GM20000 (cell line): ENCODE data around the gene P4HB.

Source experiments
- DNase-seq: peaks from one replicate; pipeline ENCODE4 v3.0.0; 2012; ENCODE audit warnings: low spot score
- TF ChIP-seq, protein P1 (sequence below): IDR thresholded peaks from 2 replicates; pipeline ENCODE4 v1.5.1; 2012; ENCODE audit warnings: mild to moderate bottlenecking, control low read depth; ENCODE audit errors: extremely low read depth, missing control alignments

Gene P4HB

DNA sequence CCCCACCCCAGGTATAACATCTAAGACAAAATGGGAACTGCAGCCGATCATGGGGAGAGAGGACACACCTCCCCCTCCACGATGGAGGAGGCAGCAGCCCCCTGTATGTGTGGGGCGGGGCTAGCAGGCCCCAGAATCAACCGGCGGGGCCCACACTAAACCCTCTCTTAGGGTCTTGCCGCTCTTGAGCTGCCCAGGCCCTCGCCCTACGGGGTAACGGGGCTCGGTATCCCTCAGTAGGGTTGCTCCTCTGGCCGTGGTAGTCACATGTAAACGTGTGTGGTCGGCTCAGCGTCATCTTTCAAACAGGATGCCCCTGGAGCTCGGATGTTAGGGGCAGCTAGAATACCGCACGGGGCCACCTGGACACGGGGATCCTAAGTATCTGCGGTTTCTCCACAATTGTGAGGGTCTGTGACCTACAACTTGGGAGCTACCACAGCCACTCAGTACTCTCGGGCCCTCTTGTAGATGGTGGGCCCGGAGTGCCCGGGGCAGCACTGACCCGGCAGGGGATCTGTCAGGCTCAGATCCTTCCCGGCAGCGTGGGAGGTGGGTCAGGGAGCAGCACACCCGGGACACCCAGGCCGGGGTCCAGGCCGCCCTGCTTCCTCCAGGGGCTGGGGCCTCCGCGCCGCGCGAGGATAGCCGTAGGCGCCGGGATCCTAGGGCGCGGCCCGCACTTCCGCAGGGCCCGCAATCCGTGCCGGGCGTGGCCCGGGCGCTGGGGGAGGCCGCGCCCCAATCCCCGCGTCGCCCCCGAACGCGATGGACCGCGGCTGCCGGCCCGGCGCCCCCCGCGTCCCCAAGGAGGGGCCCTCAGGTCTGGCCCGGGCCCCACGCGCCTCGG, 10.0 kb upstream of the P4HB start:
- TF ChIP-seq, protein P1, sequence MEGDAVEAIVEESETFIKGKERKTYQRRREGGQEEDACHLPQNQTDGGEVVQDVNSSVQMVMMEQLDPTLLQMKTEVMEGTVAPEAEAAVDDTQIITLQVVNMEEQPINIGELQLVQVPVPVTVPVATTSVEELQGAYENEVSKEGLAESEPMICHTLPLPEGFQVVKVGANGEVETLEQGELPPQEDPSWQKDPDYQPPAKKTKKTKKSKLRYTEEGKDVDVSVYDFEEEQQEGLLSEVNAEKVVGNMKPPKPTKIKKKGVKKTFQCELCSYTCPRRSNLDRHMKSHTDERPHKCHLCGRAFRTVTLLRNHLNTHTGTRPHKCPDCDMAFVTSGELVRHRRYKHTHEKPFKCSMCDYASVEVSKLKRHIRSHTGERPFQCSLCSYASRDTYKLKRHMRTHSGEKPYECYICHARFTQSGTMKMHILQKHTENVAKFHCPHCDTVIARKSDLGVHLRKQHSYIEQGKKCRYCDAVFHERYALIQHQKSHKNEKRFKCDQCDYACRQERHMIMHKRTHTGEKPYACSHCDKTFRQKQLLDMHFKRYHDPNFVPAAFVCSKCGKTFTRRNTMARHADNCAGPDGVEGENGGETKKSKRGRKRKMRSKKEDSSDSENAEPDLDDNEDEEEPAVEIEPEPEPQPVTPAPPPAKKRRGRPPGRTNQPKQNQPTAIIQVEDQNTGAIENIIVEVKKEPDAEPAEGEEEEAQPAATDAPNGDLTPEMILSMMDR = no peak
- DNase-seq = peak; percentile 65

DNA sequence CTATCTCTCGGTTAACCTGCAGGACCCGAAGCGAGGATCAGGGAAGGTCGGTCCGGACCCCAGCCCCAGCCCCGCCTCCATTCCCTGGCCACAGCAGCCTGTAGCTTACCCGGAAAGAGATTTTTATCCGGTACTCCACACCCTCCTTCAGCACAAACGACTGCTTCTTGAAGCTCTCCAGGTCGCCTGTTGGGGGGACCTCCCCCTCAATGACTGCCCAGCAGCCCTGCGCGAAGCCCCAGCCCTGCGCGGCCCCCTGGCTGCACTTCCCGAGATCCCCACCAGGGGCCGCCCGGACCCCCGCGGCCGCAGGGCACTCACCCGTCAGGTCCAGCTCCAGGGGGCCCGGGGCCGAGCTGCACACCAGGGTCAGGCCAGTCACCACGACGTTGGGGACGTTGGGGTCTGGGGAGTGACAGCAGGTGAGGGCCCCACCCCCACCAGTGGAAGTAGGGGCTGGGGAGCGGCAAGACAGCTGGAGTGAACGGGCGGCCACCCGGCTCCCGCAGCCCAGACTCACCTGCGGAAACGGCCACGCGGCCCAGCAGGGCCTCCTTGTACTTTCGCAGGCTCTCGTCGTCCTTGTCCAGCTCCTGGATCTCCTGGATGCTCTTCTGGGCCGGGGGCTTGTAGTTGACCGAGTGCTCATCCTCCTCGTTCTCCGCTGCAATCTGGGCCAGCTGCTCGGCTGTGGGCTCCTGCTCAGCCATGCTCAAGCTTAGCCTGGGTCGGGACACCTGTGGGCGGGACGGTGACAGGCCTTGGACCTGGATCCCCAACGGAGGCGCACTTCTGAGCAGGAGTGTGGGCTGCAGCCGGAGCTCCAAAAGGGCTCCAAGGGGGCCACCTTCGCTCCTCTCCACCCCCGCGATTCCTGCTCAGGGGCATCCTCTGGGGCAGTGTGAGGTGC, 9.1 kb upstream of the P4HB start:
- peak; percentile 86 for DNase-seq
- TF ChIP-seq, protein P1 = peak; percentile 75

DNA sequence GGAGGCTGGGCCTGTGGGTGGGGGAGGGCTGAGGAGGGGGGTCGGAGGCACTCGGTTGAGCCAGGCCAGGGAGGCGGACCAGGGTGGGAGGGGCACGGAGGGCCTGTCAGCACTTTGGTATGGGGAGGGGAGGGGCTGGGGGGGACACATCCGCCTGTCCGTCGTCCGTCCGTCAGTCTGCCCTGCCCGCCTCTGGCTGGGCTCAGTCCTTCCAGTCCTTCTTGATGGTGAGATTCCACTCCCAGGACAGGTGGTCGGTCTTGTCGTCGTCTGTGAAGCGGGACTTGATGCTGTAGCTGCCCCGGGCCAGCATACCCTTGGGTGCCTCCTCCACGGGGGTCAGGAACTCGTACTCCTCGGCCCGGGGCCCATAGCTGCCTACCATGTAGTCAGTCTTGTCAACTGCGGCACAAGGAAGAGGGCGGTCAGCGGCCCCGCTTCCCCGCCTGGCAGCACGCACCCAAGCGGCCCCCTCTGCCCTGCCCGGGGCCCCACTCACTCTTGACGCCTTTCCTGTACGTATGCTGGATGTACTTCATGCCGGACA, 8.4 kb upstream of the P4HB start:
- TF ChIP-seq, protein P1 = no peak
- DNase-seq = no peak

DNA sequence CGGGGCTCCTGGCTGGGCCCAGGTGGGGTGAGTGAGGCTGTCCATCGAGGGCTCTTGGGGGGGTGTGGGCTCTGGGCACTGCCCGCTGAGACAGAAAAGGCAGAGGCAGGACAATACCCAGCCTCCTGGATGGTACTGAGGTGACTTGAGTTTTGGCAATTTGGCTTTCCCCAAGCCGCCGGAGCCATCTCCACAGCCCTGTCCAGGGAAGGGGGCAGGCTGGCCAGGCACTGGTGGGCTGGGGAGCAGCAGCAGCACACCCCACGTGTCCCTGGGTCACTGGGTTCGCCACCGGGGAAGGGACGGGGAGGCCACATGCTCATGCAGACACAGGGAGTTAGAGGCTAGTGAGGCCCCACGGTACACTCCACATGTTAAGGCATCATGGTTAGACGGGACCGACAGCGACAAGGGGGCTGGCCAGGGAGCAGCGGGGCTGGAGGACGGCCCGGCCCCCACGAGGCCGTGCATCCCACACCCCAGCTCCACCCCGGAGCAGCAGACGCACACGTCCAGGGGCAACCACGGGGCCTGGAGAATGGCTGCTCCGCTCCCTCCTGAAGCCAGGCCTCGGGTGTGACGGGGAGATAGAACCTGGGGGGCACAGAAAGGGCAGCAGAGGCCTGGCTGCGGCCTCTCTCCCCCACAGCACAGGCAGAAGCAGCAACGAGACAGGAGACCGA, 7.8 kb upstream of the P4HB start:
- TF ChIP-seq, protein P1 = no peak
- no peak for DNase-seq

DNA sequence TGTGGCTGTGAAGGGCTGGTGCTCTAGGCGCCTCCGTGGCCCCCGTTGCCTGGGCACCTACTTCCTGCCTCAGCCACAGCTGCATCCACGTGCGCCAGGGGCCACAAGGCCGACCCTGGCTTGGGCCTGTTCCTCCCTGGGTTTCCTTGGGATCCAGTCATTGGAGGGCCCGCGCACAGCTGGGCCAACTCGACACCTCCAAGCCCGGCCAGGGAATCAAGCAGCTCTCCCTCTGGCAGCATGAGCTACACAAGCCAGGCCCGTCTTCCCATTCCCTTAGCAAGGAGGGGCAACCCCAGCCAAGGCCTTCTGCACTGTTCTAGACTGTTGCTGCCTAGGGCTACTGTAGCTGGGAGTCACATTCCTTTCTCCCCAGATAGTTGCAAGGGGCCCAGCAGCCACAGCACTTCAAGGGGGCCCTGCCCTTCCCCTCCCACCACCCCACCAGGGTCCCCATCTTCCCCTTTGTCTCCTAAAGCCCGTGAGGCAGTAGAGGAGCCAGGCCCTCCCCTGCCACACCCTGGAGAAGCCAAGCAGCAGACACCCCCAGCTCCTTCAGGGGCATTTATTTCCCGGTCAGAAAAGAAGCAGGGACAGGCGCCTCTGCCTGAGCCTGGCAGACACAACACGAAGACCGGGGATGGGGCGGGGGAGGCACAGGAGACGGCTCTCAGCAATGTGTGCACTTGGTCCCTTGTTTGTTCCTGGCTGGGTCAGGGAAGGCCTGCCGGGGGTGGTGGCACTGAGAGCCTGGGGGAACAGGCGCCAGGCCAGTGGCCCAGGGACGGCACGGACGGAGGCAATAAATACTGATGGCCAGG, 7.0 kb upstream of the P4HB start:
- DNase-seq = no peak
- TF ChIP-seq, protein P1 = no peak

DNA sequence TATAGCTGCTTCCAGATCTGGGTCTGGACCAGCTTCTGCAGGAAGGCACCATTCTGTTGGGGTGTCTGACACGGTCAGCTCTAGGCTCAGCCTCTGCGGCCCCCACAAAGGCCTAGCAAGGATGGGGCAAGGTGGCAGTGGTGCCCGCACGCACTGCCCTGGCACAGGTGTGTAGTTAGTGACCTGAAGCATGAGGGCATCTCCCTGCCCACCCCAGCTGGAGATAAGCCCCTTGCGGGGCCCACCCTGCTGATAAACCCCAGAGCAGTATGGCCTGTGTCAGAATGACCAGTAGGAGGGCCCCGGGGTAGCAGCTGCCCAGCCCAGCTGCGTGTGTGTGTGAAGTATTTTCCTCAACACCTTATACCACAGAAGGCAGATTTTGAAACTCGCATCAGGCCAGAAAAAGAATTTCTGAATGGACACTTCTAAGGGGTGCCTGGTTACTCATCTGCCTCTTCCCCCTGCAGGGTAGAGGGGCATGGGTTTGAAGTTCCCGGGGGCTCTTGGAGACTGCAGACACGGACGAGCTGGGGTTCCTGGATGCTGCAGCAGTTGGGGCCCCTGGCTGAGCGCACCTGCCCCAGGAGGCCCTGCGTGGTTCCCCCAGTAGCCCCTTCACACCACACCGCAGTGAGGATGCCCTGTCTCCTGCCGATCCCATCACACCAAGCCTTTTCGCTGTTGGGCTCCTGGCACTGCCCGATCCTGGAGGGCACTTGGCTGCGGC, 6.3 kb upstream of the P4HB start:
- DNase-seq = no peak
- TF ChIP-seq, protein P1 = no peak
